Pancreas (tissue), 10 donors: ENCODE results near the gene ANO10. TPM values are rescaled to one million over a fixed set of nuclear protein-coding genes. Genes with fewer than 3 reads are reported as not detected.

ENCODE experiments used
- ATAC-seq, 4 donors: fragments of 200-7000 bp; cut with Tn5 transposase; one replicate each; pipeline versions ENCODE4 v1.8.0 to v1.9.1; 2020; ENCODE audit warnings: mild to moderate bottlenecking in 4 of 4, moderate library complexity in 4 of 4
- DNase-seq, 6 donors: peaks; one replicate each; pipeline ENCODE4 v3.0.0-alpha.2; 2020
- FAIRE-seq: peaks from 2 replicates; lab custom pipeline; 2012; peaks lifted over from hg19 to GRCh38; lab: Jason Lieb, UNC
- H3K27ac ChIP-seq, 4 donors: fragments of 200-600 bp; sonication (generic); 1 replicate in 3 of 4; 2 replicates in 1 of 4; pipeline versions ENCODE4 v1.5.0 to v1.8.0; 2020
- H3K27me3 ChIP-seq, 4 donors: fragments of 200-600 bp; one replicate each; pipeline ENCODE4 v1.8.0; 2021
- H3K36me3 ChIP-seq, 3 donors: fragments of 200-600 bp; sonication (generic) in 1 of 3; one replicate each; pipeline versions ENCODE4 v1.5.0 to v1.8.0; 2020 to 2021
- H3K4me1 ChIP-seq, 3 donors: fragments of 200-600 bp; one replicate each; pipeline ENCODE4 v1.8.0; 2021
- H3K4me3 ChIP-seq, 4 donors: fragments of 200-600 bp; sonication (generic) in 2 of 4; one replicate each; pipeline versions ENCODE4 v1.5.0 to v1.8.0; 2020 to 2021
- H3K9me3 ChIP-seq, 4 donors: fragments of 200-600 bp; one replicate each; pipeline ENCODE4 v1.8.0; 2021
- WGBS, 2 donors: extraction: QIAGEN DNeasy Blood & Tissue Kit; methylation state at CpG; one replicate each; pipeline ENCODE4 v1.1.7; 2013; 5-methylcytosine and 5-hydroxymethylcytosine counted together
- intact Hi-C, 3 donors: fragments of 100-400 bp; cut with DNase I; formaldehyde crosslinking; loops; one replicate each; pipeline versions ENCODE4 v1.11.1 to v1.14.2; 2022
- polyA plus RNA-seq, 2 donors: library from polyadenylated mRNA; stranded (reverse); fragments of 200-250 nt; gene quantifications; one replicate each; pipeline ENCODE4 v1.2.3, GENCODE V29; 2013
- total RNA-seq, 6 donors: library from RNA; stranded (reverse); fragmentation: NEBNext Ultra II Directional in 4 of 6; extraction: Animal tissue kit (Norgen Biotek cat#: 25700) in 4 of 6; gene quantifications; one replicate each; pipeline versions ENCODE4 v1.2.1 to v1.2.4, GENCODE V29; 2021 to 2023
- TF ChIP-seq, protein P1 (sequence below), 4 donors: fragments of 200-600 bp; sonication (generic) in 3 of 4; IDR thresholded peaks; one replicate each; pipeline versions ENCODE4 v1.5.0 to v1.8.0; 2021; ENCODE audit warnings: antibody characterized with exemption in 4 of 4
- donor health status: healthy with polysubstance abuse.
- donor health status: DM: no; HTN: no; CAD: no; lungs with moderate emphysema.
- donor health status: DM: no; HTN: no; CAD: no.
- donor health status: control.
- donor health status: control.
- donor health status: Bipolar disorder and iron deficiency.
- donor health status: DM: yes; HTN: yes; CAD: no.
- donor health status: DM: no; HTN: no; CAD: no.
- donor health status: DM: no; HTN: no; CAD: no.
- donor health status: DM: yes; HTN: yes; CAD: no.

The ANO10 gene
- total and polyA plus RNA-seq, 8 donors = 7.2 to 17.6 (median 10.1) TPM

DNA sequence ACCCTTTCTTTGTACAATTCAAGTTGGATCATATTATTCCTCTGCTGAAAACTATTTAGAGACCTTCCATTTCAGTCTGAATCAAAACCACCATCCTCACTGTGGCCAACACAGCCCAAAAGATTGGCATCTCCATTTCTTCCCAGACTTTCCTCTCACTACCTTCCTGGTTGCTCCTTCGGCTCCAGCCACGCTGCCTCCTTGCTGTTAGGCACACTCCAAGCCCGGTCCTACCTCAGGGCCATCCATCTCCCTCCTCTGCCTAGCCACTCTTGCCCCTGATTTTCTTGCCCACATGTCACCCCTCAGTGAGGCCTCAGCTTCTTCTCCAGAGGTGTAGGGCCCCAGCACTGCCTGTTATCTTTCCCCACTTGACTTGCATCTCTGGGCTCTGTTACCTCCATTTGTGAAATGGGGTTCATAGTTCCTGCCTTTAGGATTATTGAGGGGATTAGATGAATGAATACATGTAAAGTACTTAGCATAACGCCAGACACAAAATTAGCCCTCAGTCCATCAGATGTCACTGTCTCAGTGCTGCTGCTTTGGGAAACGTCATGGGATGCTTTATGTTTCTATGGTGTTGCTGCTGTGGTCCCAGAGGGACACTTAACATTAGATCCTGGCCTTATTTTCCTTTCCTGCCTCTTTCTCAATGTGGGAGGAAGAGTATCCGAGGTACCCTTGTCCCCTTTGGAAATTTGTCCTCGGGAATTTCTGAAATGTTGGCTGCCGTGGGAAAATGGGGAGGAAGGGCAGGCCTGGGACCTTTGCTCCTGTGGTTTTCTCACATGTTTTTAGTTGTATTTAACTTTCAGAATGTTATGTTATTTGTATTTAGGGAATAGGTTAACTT is 304.1 kb downstream of the ANO10 start:
- Histone ChIP-seq H3K27me3 (no peaks in the 10 kb centered on the region), H3K4me1 (peaks cover 15 to 28% (median 23%) of the 10 kb centered on the region in 3 donors), H3K36me3 (no peaks in the 10 kb centered on the region), H3K4me3 (no peak overlapping the region), H3K27ac (peak overlapping the region in 2 of 4 donors; percentile 44 to 62), H3K9me3 (no peaks in the 10 kb centered on the region)
- 40 to 44% methylated on average over 8 of the region's 8 CpGs for WGBS, 2 donors
- DNase-seq = no peak
- TF ChIP-seq, protein P1, sequence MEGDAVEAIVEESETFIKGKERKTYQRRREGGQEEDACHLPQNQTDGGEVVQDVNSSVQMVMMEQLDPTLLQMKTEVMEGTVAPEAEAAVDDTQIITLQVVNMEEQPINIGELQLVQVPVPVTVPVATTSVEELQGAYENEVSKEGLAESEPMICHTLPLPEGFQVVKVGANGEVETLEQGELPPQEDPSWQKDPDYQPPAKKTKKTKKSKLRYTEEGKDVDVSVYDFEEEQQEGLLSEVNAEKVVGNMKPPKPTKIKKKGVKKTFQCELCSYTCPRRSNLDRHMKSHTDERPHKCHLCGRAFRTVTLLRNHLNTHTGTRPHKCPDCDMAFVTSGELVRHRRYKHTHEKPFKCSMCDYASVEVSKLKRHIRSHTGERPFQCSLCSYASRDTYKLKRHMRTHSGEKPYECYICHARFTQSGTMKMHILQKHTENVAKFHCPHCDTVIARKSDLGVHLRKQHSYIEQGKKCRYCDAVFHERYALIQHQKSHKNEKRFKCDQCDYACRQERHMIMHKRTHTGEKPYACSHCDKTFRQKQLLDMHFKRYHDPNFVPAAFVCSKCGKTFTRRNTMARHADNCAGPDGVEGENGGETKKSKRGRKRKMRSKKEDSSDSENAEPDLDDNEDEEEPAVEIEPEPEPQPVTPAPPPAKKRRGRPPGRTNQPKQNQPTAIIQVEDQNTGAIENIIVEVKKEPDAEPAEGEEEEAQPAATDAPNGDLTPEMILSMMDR (IDR thresholded peaks at IDR 0.05) = no peak
- peak in 3 of 4 donors; percentile 49 to 56 (median 53) for ATAC-seq
- intact Hi-C loops = no loop called here
- FAIRE-seq = no peak

DNA sequence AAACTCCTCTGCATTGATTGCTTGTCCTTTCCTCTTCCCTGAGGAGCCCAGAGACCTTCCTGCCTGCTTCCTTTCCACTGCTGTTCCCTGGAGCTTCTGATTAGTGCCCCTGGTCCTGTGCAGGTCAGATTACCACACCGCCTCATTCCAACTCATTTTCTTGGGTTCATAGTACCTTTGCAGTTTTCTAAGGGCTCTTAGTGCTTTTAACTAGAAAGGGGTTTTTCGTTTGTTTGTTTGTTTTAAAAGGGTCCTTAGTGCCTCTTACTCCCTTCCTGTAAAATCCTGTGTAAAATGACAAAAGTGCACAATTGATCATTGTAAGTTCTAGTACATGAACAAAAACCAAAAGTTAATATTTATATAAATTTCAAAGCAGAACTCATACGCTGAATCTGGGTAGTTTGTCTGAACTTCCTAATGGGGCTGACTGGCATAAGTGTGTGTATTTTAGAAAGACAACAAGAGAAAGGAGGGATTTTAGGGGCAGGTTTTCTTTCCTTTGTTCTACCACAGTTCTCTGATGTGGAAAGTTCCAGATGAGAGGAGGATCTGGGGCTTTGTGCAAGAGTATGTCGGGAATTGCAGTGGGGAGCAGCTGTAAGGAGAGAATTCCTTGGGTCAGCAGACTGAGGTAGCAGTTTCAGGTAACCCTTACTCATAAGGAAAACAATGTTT is 304.9 kb downstream of the ANO10 start:
- H3K36me3 ChIP-seq = no peaks in the 10 kb centered on the region
- TF ChIP-seq, protein P1 (IDR thresholded peaks at IDR 0.05) = no peak
- H3K4me3 ChIP-seq = no peak overlapping the region
- H3K4me1 ChIP-seq = peaks cover 15 to 25% (median 23%) of the 10 kb centered on the region in 3 donors
- ATAC-seq = peak in 3 of 4 donors; percentile 57 to 79 (median 73)
- intact Hi-C loops = no loop called here
- 35 to 42% methylated on average over 4 of the region's 4 CpGs for WGBS, 2 donors
- FAIRE-seq = no peak
- peak overlapping the region in 2 of 4 donors; percentile 44 to 62 for H3K27ac ChIP-seq
- no peaks in the 10 kb centered on the region for H3K9me3 ChIP-seq
- H3K27me3 ChIP-seq = no peaks in the 10 kb centered on the region
- DNase-seq = no peak

Other genes with a start within 250 kb of the ANO10 start
- gene ABHD5, start 68.9 kb upstream of the ANO10 start, total RNA-seq = 10 to 100 TPM in 5 of 6 donors, 1 to 10 TPM in 1; 8.5 to 14.1 (median 11.6) TPM
- 10 to 100 TPM in 1 of 2 donors, 1 to 10 TPM in 1; 8.4 to 10.4 TPM for gene ABHD5, start 68.9 kb upstream of the ANO10 start, polyA plus RNA-seq